Neural cell (in vitro differentiated cells): Measurements from ENCODE around the gene SENP3.

Experiments used
- CTCF ChIP-seq: fragments of 450-650 bp; IDR thresholded peaks from 2 replicates; pipeline ENCODE4 v1.5.1; 2014; ENCODE audit warnings: antibody characterized with exemption, mild to moderate bottlenecking, moderate library complexity; ENCODE audit not compliant: poor library complexity, severe bottlenecking
- POLR2AphosphoS5 ChIP-seq: IDR thresholded peaks from 2 replicates; pipeline ENCODE4 v1.6.1; 2012
- REST ChIP-seq: IDR thresholded peaks from 2 replicates; pipeline ENCODE4 v1.6.1; 2012; ENCODE audit warnings: borderline replicate concordance

GRCh38 chr17:7551396-7551795, 10.3 kb upstream of the SENP3 start:
- TF ChIP-seq POLR2AphosphoS5 (no peak), CTCF (no peak), REST (no peak)
